ENCODE measurements around the gene RIMKLB.
"Not testable (repeated sequence)": the region's sequence is repeated elsewhere in the genome, so short reads cannot be mapped to it uniquely, and the experiment has no call there.

RIMKLB gene

DNA sequence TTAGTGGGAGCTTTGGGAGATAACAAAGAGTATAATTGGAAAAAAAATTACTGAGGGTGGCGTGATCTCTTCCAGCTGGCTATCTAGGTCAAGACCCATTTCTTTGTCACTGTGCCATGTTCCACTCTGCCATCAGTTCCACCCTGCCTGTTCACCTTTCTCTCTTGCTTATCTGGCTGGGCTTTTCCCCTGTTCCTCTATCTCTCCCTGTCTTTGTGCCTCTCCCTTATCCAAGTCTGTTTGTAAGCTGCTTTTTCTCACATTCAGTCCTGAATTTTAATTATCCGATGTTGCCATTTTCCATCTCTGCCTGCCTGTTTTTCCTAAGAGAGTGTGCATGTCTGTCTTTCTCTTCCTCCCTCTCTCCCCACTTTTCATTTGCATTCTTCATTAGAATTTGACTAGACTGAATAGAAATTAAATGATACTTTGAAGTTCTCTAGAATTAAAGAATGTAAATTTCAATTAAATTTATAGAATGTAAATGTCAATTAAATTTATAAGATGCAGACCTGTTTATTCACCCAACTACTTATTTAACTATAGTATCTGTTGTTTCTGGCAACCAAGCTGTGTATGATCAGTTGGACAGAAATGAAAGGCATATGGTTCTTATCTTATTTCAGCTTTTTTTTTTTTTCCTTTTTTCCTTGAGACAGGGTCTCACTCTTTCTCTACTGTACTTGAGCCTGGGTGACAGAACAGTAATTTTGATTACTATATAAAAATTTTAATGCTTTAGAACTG lies 83.8 kb downstream of the RIMKLB start:
- no peak for DNase-seq

DNA sequence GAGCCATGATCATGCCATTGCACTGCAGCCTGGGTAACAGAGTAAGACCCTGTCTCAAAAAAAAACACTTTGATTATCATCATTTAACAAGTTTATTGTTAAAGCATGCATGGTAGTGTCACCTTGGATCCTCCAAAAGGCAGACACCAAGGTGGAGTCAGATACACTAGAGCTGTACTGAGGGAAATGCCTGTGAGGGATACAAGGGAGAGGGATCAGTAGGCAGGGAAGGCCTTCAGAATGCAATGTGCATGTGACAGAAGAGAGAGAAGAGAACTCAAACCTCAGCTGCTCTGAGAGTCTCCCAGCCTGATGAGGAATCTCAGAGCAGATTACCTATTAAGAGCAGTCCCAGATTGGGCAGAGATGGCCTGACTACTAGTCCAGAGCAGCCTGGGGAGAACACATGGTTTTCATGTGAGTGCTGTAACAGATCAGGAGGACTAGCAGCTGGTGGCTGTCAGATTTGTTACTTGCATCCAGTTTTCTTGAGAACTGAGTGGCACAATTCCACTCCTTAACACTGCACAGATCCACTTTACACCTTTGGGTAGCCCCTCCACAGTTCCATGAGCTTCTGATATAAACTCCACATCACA lies 86.6 kb downstream of the RIMKLB start:
- DNase-seq, result no peak

DNA sequence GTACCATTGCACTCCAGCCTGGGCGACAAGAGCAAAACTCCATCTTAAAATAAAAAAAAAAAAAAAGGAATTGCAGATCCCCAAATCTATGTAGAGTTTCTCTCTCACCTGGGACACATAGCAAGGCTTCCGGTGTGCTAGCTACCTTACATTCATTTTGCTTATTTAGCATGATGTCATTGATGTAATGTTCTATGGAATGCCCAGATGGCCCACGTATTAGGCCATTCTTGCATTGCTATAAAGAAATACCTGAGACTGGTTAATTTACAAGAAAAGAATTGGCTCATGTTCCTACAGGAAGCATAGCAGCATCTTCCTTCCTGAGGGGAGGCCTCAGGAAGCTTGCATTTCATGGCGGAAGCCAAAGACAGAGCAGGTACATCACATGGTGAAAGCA lies 87.7 kb downstream of the RIMKLB start:
- DNase-seq, result no peak

DNA sequence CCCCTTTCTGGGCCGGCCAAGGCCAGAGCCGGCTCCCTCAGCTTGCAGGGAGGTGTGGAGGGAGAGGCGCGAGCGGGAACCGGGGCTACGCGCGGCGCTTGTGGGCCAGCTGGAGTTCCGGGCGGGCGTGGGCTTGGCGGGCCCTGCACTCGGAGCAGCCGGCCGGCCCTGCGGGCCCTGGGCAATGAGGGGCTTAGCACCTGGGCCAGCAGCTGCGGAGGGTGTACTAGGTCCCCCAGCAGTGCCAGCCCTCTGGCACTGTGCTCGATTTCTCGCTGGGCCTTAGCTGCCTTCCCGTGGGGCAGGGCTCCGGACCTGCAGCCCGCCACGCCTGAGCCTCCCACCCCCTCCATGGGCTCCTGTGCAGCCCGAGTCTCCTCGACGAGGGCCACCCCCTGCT lies 89.4 kb downstream of the RIMKLB start:
- DNase-seq, result not testable (repeated sequence)

DNA sequence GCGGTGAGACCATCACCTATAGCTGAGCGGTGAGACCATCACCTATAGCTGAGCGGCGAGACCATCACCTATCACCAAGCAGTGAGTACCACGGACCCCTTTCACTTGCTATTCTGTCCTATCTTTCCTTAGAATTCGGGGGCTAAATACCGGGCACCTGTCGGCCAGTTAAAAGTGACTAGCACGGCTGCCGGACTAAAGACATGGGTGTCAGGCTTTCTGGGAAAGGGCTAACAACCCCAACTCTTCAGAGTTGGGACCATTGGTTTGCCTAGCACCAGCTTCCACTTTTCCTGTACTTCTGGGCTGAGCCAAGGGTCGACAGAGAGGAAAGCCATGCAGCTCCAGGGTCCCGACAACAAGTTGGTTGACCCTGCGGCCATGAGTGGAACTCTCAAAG lies 90.9 kb downstream of the RIMKLB start:
- DNase-seq, result not testable (repeated sequence)

DNA sequence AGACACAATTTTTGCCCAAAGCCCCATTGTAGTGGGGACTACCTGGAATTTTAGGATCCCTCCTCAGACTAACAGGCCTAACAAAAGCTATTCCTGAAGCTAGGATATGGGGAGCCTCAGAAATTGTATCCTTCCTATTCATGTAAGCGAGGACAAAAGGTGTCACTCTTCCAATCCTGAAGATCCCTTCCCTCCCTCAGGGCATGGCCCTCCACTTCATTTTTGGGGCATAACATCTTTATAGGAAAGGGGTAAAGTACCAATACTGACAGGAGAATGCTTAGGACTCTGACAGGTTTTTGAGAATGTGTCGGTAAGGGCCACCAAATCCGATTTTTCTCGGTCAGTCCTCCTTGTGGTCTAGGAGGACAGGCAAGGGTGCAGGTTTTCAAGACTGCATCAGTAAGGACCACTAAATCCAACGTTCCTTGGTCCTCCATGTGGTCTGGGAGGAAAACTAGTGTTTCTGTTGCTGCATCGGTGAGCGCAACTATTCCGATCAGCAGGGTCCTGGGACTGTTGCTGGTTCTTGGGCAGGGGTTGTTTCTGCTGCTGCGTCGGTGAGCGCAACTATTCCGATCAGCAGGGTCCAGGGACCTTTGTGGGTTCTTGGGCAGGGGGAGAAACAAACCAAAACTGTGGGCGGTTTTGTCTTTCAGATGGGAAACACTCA lies 91.7 kb downstream of the RIMKLB start:
- not testable (repeated sequence) for DNase-seq

DNA sequence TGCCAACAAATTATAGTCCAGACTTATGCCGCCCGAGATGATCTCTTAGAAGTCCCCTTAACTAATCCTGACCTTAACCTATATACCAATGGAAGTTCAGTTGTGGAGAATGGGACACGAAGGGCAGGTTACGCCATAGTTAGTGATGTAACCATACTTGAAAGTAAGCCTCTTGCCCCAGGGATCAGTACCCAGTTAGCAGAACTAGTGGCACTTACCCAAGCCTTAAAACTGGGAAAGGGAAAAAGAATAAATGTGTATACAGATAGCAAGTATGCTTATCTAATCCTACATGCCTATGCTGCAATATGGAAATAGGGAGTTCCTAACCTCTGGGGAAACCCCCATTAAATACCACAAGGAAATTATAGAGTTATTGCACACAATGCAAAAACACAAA lies 95.4 kb downstream of the RIMKLB start:
- DNase-seq, result not testable (repeated sequence)

DNA sequence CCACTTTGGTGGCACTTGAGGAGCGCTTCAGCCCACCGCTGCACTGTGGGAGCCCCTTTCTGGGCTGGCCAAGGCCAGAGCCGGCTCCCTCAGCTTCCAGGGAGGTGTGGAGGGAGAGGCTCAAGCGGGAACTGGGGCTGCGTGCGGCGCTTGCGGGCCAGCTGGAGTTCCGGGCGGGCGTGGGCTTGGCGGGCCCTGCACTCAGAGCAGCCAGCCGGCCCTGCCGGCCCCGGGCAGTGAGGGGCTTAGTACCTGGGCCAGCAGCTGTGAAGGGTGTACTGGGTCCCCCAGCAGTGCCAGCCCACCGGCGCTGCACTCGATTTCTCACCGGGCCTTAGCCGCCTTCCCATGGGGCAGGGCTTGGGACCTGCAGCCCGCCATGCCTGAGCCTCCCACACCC lies 96.8 kb downstream of the RIMKLB start:
- not testable (repeated sequence) for DNase-seq

DNA sequence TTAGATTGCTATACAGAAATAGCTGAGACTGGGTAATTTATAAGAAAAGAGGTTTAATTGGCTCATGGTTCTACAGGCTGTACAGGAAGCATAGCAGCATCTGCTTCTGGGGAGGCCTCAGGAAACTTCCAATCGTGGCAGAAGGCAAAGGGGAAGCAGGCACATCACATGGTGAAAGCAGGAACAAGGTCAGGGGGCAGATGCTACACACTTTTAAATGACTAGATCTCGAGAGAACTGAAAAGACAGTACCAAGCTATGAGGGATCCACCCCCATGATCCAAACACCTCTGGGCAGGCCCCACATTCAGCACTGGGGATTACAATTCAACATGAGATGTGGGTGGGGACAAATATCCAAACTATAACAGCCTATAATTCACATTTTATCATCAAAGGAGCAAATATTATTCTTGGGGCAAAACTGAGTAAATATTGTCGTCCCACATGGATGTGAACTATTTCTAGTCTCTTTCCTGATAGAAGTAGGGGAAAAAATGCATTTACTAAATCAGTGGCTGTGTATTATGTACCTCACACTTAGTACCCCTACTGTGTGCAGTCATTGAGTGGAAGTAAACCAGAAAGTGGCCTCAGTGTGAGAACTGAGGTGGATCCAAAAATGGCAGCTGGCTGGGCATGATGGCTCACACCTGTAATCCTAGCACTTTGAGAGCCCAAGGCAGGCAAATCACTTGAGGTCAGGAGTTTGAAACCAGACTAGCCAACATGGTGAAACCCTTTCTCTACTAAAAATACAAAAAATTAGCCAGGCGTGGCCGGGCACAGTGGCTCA lies 99.2 kb downstream of the RIMKLB start:
- no peak for DNase-seq

DNA sequence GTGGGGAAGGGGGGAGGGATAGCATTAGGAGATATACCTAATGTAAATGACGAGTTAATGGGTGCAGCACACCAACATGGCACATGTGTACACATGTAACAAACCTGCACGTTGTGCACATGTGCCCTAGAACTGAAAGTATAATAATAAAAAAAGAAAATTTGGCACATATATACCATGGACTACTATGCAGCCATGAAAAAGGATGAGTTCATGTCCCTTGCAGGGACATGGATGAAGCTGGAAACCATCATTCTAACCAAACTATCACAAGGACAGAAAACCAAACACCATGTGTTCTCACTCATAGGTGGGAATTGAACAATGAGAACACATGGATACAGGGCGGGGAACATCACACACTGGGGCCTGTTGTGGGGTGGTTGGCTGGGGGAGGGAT lies 103.4 kb downstream of the RIMKLB start:
- DNase-seq, result not testable (repeated sequence)

DNA sequence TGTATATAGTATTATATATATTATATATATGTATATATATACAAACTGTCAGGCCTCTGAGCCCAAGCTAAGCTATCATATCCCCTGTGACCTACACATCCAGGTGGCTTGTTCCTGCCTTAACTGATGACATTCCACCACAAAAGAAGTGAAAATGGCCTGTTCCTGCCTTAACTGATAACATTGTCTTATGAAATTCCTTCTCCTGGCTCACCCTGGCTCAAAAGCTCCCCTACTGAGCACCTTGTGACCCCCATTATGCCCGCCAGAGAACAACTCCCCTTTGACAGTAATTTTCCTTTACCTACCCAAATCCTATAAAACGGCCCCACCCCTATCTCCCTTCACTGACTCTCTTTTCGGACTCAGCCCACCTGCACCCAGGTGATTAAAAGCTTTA lies 107.0 kb downstream of the RIMKLB start:
- not testable (repeated sequence) for DNase-seq

DNA sequence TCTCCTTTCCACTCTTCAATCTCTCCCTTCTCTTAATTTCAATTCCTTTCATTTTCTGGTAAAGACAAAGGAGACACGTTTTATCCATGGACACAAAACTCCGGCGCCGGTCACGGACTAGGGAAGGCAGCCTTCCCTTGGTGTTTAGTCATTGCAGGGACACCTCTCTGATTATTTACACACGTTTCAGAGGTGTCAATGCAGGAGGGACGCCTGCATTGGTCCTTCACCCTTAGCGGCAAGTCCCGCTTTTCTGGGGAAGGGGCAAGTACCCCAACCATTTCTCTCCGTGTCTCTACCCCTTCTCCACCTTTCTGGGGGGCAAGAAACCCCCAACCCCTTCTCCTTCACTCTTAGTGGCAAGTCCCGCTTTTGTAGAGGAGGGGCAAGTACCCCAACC lies 107.7 kb downstream of the RIMKLB start:
- not testable (repeated sequence) for DNase-seq

DNA sequence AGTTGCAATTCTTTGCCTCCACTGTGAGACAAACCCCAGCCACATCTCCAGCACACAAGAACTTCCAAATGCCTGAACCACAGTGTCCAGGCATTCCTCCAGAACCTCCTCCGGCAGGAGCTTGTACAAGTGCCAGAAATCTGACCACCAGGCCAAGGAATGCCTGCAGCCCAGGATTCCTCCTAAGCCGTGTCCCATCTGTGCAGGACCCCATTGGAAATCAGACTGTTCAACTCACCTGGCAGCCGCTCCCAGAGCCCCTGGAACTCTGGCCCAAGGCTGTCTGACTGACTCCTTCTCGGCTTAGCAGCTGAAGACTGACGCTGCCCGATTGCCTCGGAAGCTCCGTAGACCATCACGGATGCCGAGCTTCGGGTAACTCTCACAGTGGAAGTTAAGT lies 109.3 kb downstream of the RIMKLB start:
- not testable (repeated sequence) for DNase-seq

DNA sequence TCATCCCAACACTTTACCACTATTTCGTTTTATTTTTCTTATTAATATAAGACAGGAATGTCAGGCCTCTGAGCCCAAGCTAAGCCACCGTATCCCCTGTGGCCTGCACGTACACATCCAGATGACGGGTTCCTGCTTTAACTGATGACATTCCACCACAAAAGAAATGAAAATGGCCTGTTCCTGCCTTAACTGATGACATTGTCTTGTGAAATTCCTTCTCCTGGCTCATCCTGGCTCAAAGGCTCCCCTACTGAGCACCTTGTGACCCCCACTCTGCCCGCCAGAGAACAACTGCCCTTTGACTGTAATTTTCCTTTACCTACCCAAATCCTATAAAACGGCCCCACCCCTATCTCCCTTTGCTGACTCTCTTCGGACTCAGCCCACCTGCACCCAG lies 112.3 kb downstream of the RIMKLB start:
- DNase-seq, result not testable (repeated sequence)

DNA sequence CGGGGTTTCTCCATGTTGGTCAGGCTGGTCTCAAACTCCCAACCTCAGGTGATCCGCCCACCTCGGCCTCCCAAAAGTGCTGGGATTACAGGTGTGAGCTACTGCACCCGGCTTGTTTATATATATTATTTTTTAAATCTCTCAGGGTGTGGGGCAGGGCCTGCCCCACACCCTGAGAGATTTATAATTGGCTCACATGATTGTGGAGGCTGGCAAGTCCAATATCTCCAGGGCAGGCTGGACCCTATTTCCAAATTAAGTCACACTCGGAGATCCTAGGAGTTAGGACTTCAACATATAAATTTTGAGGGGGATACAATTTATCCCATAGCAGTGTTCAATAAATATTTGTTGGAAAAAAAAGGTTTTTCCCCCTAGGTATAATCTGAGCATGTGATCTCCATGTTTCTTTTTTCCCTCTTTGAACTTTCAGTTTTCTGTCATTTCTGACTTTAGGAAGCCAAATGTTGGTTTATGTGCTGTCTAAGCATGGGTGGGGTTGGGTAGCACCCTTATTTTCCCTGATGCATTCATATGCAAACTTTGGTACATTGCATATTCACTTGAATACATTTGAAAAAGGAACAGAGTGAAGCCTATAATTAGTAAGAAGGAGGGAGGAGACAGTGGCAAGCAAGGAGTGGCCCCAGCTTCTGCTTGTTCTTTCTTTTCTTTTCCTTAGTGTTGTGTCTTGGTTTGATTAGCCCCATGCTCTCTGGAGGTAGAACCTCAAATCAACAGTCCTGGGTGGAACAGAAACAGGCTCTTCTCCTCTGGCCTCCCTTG lies 116.0 kb downstream of the RIMKLB start:
- no peak for DNase-seq

DNA sequence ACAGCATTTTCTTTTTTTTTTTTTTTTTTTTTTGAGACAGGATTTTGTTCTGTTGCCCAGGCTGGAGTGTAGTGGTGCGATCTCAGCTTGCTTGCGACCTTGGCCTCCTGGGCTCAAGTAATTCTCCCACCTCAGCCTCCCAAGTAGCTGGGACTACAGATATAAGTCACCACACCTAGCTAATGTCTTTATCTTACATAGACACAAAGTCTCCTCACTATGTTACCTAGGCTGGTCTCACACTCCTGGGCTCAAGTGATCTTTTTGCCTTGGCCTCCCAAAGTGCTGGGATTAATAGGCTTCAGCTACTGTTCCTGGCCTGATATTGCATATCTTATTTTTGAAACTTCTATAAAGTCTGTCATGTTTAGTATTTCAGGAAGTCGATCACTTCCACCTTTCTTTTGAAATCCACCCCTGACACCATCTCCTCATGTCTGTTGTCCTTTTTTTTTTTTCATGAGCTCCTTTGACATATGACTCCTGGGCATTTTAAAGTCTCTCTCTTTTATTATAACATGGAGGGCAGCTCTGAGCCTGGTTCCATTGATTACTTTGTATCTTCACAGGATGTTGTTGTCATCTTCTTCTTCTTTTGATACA lies 118.8 kb downstream of the RIMKLB start:
- DNase-seq, result no peak

DNA sequence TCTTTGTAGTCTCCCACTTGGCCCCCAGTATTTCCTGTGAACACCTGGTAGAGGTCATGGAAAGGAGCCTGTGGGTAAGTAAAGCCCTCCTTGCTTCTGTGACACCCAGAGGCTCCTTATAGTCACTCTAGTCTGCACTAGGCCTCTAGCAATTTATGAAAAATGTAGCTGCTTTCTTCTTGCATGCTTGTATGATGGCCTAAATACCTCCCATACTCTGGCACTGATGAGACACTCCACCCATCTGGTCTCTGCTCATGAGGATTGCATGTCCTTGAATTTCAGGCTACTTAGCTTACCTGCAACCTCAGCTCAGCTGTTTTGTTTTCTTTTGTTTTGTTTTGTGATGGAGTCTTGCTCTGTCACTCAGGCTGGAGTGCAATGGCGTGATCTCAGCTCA lies 120.1 kb downstream of the RIMKLB start:
- DNase-seq, result no peak

DNA sequence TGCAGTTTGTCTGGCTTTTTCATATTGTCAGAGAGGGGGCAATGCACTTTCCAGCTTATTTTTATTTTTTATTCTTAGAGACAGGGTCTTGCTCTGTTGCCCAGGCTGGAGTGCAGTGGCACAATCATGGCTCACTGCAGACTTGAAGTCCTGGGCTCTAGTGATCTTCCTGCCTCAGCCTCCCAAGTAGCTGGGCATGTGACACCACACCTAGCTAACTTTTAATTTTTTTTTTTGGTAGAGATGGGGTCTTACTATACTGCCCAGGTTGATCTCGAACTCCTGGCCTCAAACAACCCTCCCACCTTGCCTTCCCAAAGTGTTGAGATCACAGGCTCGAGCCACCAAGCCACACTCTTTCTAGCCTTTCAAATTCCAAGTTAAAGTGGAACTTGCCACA lies 120.7 kb downstream of the RIMKLB start:
- no peak for DNase-seq

DNA sequence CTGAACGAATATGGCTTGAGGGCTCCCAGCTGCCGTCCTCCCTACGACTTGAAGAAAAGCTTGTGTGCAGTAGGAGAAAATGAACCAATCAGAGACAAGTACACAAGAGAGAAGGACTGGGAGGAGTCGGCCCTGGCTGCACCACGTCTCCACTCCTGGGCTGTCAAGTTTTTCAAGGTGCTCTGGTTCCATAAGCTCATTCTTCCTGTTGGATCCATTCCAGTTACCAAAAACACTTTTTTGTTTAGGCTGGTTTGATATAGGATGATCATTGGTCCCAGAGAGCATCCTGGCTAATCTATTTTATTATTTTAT lies 121.8 kb downstream of the RIMKLB start:
- no peak for DNase-seq

DNA sequence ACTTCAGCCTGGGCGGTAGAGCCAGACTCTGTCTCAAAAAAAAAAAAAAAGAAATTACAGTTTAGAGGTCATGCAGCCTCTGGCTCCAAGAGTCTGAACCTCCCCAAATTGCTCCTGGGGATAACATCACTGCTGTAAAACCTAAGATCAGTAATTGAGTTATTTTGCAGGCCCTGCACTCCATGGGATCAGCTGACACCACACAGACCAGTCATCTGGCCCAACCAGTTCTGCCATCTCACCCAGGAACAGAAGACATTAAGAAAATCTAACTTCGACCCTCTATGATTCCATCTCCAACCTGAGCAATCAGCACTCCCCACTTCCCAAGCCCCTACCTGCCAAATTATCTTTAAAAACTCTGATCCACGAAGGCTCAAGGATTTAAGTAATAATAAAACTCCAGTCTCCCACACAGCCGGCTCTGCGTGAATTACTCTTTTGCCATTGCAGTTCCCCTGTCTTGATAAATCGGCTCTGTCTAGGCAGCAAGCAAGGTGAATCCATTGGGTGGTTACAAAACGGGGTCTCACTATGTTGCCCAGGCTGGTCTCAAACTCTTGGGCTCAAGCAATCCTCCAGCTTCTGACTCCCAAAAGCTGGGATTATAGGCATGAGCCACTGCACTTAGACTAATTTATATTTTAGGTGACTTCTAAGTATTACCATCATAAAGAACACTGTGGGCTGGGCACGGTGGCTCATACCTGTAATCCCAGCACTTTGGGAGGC lies 123.1 kb downstream of the RIMKLB start:
- DNase-seq, result not testable (repeated sequence)

DNA sequence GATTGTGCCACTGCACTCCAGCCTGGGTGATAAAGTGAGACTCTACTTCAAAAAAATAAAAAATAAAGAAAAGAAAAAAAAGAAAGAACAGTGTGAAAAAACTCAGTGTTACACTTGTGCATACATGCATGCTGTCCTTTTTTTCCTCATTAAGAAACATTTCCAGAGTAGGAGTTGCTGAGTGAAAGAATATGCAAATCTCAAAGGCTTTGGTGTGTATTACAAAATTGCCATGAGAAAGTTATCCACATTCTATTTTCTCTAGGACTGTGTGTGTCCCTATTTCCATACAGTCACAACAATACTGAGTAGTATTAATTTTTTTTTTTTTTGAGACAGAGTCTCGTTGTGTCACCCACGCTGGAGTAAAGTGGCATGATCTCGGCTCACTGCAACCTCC lies 123.8 kb downstream of the RIMKLB start:
- DNase-seq, result no peak

DNA sequence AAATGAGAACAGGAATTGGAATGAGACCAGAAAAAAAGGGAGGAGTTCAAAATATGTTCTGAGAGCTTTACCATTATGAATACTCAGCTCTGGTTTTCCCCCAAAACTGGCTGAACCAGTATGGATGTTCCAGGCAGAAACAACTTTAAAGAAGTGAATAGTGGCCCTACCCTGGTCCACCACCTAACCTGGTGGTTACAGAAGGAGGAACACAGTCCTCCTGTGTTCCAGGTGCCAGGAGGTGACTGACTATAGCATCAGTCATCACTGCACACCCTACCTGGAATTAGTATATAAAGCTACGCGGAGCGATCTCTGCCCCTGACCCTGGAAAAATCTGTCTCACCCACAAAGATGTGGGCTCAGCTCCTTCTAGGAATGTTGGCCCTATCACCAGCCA lies 124.5 kb downstream of the RIMKLB start, which contains the start of gene A2ML1:
Gene A2ML1, plus strand, starts transcription at position 324 of the 400 bp plus-strand sequence. Its CDS starts 31 bp downstream, at position 355.
- no peak for DNase-seq

Data from NCI-H748 treated with DMSO at 0.1 percent for 48 hours (cell line).